Stimulated activated CD4-positive, alpha-beta T cell treated with anti-CD3 and anti-CD28 coated beads, Interleukin-4, amount 100 ng/mL, for 48 hours (primary cell): ENCODE results near the gene DLX2.

Experiments
- DNase-seq, 2 donors: peaks; one replicate each; pipeline ENCODE4 v3.0.0-alpha.2; 2020; ENCODE audit warnings: low read depth in 2 of 2

DLX2 gene

DNA sequence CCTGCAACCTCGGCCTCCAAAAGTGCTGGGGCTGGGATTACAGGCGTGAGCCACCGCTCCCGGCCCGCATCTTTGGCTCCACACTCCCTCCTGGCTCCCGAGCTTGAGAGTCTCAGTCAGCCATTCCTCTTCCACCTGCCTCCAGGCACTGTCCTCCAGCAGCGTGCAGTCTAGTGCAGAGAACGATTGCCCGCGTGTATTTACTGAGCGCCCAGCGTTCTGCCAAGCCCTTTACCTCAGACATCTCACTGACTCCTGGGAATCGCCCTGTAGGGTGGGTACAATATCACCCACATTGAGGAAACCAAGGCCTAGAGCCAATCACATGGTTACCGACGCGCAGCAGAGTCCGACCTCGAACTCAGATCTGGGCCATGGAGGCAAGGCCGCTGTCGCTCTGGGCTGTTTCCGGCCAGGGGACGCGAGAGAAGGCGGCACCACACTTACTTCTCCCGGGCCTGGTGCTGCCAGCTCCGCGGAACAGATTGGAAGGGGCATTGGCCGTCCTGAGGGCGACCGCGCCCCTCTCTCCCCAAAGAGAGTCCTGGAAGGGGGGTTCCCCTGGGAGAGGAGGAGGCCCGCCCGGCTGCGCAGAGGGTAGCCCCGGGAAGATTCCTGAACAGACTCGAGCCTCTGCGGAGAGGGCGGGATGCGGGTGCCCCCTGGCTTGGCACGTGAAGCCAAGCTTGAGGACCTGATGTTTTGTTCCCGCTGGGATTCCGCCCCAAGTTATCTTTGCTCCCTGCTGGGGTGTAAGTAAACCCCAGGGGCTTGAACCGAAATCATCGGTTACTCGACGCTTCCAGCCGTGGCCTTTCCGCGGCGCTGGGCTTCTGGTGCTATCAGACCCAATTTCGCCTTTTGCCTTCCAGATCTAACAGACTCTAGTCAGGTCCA, 5.2 kb upstream of the DLX2 start:
- no peak for DNase-seq

- no peak for DNase-seq
These were observed 3.6 kb upstream of the DLX2 start for GRCh38 chr2:172106108-172106961.

GRCh38 chr2:172105471-172106107, 2.9 kb upstream of the DLX2 start:
- DNase-seq = no peak

- DNase-seq = peak; percentile 62 to 64
These were observed 972 bp upstream of the DLX2 start for GRCh38 chr2:172103471-172104272.

DNA sequence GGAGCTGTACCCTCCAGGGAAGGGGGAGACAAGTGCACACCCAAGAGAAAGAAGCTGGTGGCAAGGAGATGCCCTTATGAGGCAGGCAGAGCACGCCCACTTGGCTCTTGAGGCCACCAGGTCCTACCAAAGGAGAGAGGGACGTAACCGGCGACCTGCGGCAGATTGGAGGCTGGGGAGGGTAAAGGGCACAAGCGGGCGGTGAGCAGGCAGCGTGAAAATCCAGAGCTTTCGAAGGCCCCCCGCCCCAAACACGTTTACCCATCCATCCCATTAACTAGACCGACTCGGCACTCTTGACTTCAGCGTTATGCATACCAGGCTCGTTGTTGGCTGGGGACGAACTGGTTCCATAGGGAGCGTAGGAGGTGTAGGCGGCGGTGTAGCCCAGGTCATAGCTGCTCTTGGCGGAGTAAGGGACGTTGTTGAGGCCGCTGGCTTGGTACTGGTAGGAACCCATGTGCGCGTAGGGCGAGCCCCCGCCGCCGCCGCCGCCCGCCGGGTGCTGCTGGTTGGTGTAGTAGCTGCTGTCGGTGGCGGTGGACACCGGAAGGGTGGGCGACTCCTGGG, 794 bp downstream of the DLX2 start:
- DNase-seq = no peak

DNA sequence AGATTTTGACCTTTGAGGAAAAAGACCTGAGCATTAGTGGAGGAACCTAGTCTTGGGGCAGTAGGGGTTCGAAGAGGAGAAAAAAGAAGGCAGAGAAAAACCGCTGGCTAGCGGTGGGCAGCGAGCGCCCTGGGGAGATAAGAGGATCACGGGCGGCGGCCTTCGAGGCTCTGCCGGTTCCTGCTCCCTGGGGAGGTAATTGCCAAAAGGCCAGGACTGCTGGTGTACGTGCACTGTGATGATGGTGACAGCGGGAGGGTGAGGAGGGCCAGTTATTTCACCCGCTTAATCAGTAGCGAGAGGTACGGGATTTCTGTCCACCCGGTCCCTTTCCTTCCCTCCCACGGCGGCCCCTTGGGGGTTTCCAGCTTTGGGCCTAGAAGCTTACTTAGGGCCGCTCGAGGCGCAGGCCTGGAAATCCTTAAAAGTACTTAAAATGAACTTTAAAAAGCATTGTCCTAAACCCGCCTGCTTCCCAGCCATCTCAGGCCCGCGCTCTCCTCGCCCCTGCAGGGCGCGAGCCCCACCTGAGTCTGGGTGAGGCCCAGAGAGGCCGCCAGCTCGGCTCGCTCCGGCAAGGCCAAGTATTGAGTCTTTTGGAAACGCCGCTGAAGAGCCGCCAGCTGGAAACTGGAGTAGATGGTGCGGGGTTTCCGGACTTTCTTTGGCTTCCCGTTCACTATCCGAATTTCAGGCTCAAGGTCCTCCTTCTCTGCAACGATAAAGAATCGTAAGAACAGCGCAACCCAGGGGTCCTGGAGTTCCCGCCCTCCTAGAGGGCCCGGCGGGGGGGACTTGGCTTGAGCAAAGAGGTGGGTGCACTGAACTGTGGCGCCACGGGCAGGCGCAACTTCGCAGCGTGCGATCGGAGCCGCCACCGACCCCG, 1.5 kb downstream of the DLX2 start:
- DNase-seq = no peak

DNA sequence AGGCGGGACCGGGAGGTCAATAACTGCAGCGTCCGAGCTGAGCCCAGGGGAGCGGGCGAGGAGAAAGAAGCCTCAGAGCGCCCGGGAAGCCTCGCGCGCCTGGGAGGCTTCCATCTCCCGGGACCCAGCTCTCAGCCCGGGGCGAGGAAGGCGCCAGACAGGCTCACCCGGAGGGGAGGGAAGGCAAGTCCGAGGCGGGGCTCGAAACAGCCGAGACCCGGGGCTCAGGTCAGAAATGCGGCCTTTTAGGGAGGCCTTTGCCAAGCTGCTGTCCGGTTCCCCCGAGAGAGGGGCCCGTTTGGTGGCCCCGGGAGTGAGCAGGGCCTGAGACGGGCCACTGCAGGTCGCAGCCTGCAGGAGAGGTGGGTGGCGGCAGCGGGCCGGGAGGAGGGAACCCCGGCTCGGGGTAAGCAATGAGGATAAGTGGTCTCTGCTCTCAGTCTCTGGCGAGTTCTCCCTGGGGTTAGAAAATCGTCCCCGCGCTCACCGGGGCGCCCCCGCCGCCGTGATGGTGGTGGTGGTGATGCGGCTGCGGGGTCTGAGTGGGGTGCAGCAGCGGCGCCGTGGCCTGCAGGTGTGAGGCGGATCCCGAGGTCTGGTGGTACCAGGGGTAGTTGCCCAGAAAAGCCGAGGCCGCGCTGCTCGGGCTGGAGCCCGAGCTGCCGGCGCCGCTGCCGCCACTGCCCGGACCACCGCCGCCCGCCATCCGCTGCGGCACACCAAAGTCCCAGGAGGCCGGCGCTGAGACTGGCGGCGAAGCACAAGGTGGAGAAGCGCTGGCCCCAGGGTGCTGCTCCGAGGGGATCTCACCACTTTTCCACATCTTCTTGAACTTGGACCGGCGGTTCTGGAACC, 2.4 kb downstream of the DLX2 start:
- DNase-seq = no peak

GRCh38 chr2:172099472-172100079, 3.1 kb downstream of the DLX2 start:
- DNase-seq = no peak

DNA sequence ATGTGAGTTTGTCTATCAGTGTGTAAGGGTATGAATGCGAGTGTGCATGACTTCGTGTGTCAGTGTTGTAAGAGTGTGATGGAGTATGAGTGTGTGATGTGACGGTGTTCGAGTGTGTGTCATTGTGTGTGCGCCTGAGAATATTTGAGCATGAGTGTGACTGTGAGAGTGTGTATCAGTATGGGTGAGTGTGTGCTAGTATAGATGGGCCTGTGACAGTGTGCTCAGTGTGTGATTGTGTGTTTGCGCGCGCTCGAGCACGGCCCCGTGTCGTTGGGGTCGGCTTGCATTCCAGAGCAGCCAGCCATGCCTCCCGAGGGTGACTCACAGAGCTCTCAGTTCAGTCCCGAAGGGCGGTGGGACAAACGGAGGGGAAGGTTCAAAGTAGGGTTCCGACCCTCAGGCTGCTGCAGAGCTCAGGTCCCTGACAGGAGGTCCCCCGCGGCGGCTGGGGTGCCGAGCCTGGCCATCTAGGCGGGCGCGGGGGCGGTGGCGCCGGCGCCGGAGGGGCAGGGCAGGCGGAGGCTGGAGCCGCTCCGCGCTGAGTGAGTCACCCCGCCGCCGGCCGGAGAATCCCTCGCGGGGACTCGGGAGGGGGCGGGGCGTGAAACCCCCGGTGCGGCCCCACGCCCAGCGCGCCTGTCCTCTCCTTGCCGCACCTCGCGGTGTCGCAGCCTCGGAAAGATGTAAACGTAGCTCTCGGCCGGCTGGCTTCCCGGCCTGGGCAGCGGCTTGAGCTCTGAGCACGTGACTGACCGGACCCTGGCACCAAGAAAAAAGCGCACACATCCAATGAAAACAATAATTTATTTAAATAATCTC, 3.8 kb downstream of the DLX2 start:
- no peak for DNase-seq

GRCh38 chr2:172098287-172098649, 4.4 kb downstream of the DLX2 start:
- no peak for DNase-seq

- no peak for DNase-seq
These were observed 5.1 kb downstream of the DLX2 start for GRCh38 chr2:172097557-172098131.

DNA sequence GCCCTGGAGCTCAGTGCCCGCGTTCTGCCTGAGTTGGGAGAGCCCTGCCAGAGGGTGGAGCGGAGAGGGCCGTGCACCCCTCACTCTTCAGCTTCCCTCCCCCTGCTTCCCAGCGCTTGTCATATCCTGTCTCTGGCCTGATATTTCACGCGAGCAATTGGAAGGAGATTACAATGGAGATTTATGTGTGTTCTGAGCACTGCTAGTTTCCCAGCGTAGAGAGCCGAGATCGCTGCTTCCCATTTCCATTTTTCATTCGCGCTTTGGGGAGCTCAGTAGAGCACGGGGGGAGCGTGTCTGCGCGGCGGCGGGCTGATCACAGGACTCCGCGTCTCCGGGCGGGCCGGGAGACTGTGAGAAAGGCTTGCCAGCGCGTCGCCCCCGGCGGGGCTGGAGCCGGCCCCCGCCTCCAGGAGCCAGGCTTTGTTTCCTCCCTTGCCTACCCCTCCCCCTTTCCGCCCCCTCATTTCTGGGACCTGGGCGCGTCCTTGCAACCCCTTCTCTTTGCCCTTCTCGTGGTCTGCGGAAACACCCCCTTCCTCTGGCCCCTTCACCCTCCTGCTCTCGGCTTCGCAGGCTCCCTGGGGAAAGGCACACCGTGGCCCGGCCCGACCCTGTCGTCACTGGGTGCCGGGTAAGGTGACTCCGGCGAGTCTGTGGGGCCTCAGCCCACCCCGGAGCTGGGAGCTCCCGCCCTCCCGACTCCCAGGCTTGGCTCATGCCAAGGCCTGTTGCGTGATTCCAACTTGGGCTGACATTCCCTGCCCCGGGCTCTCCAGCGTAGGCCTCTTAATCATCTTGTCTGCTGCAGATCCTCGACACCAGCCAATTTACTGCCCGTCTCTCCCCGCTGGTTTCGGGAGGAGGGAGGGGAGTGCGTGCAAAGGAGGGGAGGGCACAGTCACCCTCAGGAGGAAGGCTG, 5.8 kb downstream of the DLX2 start:
- no peak for DNase-seq

DNA sequence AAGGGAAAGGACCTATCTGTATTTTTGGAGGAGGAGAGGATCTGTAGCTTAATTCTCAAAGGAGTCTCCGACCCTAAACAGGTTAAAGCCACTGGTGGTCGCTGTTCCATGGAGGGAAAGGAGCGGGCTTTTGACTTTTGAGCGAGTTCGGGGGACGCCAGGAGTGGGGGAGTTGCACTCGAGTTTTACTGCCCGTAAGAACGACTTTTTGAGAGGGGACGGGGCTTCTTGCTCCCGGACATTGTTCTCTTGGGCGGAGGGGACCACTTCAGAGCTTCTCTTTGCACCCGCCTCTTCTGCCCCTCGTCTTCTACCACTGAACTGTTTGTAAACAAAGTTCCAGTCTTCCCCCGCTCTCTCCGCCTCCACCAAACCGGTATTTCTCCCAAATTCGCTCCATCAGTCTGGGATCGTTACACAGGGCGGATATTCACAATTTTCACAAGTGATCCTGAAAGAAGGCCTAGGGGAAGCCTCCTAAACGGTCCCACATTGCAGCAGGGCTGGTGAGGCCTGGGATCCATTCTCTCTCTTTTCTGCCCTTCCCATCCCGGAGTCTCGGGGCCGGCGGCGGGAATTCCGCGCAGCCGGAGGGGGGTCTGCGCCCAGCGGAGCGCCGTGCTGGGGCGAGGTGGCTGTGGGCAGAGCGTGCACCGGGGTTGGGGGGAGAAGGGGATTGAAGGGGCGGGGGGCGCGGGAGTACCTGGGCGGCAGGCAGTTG, 6.6 kb downstream of the DLX2 start:
- DNase-seq = no peak

GRCh38 chr2:172095146-172095904, 7.4 kb downstream of the DLX2 start:
- DNase-seq = no peak
